ENCODE data around the gene STK35. TPM values are rescaled to one million over a fixed set of nuclear protein-coding genes. Genes with fewer than 3 reads are reported as not detected.

STK35 gene
- total and polyA plus RNA-seq, 2 donors (not counting 3 experiments of a cell fraction or from before 2014, with no cell fraction given) = 10.2 to 17.5 TPM

DNA sequence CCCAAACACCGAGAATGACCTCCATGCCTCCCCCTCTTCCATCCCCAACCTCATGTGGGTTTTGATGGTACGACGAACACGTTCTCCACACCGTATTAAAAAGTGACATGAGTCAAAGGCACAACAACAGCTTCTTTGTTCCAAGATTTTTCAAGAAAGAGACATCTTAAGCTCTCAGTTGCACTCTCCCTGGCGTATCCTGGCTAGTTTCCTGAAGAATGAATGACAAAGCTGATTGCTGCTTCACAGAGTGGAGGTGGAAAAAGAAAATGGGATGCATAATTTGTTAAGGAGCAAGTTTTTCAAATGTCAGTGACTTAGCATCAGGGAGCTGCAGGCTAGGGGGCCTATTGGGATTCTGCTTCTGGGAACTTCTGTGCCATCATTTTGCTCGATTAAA is 95.5 kb downstream of the STK35 start:
- Histone ChIP-seq H3K4me1 (ENCODE audit: control insufficient read depth, extremely low read depth, insufficient read depth, low read length) (no peaks in the 10 kb centered on the region), H3K27ac (ENCODE audit: insufficient read depth, low read depth, low read length) (no peak overlapping the region), H3K36me3 (ENCODE audit: control insufficient read depth in 2 of 2, extremely low read depth in 1 of 2, insufficient read depth in 2 of 2, low read length in 2 of 2) (no peaks in the 10 kb centered on the region), H2AFZ (ENCODE audit: low read depth, low read length) (no peak overlapping the region), H3K9ac (replicated peaks; ENCODE audit: extremely low read depth, insufficient read depth, low read length) (no peak overlapping the region), H3K9me1 (replicated peaks; ENCODE audit: control insufficient read depth, extremely low read depth, insufficient read depth, low read length) (no peaks in the 10 kb centered on the region), H3K4me3 (replicated peaks in 1 of 3; ENCODE audit: insufficient read depth in 1 of 3, low read depth in 1 of 3, low read length in 3 of 3) (no peak overlapping the region), H4K20me1 (replicated peaks; ENCODE audit: control insufficient read depth, extremely low read depth, insufficient read depth, low read length) (no peaks in the 10 kb centered on the region), H3K4me2 (ENCODE audit: insufficient read depth, low read length) (no peak overlapping the region), H3K79me2 (ENCODE audit: control insufficient read depth, insufficient read depth, low read length) (no peaks in the 10 kb centered on the region), H3K27me3 (ENCODE audit: control insufficient read depth in 2 of 2, insufficient read depth in 2 of 2, low read length in 2 of 2) (peaks cover 4% of the 10 kb centered on the region in 2 experiments), H3K9me3 (replicated peaks; ENCODE audit: control insufficient read depth, insufficient read depth, low read length) (no peaks in the 10 kb centered on the region)
- ChIA-PET POLR2A (no interaction called here), CTCF (interaction anchor here (1.4 to 4.1 kb wide), 3 partner anchors 11 to 254 kb away, joined by 3 to 23 read pairs (median 4); no protein-coding TSS in a partner anchor)
- dilution Hi-C loops (cut with MboI; ENCODE audit: extremely low pct_ligation_motif_present, low sequenced_read_pairs) = no loop called here
- no peak for TF ChIP-seq MAX (IDR thresholded peaks at IDR 0.05; ENCODE audit: insufficient read depth, insufficient read length)
- TF ChIP-seq POLR2A (IDR thresholded peaks at IDR 0.05; ENCODE audit: low read depth, low read length) = no peak
- TF ChIP-seq JUN (IDR thresholded peaks at IDR 0.05; ENCODE audit: borderline replicate concordance, insufficient read depth, insufficient read length, low read depth) = no peak
- TF ChIP-seq POLR2AphosphoS5 (IDR thresholded peaks at IDR 0.05; ENCODE audit: insufficient read depth, low read depth, low read length) = no peak
- TF ChIP-seq EZH2 (IDR thresholded peaks at IDR 0.05; ENCODE audit: borderline replicate concordance, low read depth, low read length, severe bottlenecking) = no peak
- TF ChIP-seq MYC (IDR thresholded peaks at IDR 0.05; ENCODE audit: low read depth, low read length) = no peak
- no peak for TF ChIP-seq GATA2 (IDR thresholded peaks at IDR 0.05; ENCODE audit: insufficient read depth, insufficient read length, low read depth, low read length)
- TF ChIP-seq CTCF (IDR thresholded peaks at IDR 0.05; ENCODE audit: extremely low read depth in 1 of 2, insufficient read depth in 1 of 2, low read depth in 1 of 2, low read length in 2 of 2) = no peak
- TF ChIP-seq FOS (IDR thresholded peaks at IDR 0.05; ENCODE audit: borderline replicate concordance, insufficient read depth, low read length) = no peak
- no TSS peak for BruUV-seq (replicated peaks)
- intact Hi-C loops (cut with micrococcal nuclease) = no loop called here
- no peak for FAIRE-seq
- no peak for DNase-seq (ENCODE audit: low read depth, low spot score)

Small RNA genes within 50 kb of the gene (small RNA-seq; reads per million reads assigned to genes)
- not detected for gene RPL7P2 (ENCODE audit: insufficient read depth, insufficient read length, low read depth, low replicate concordance)

Other genes starting within 250 kb of the STK35 start
- gene SIRPA, start 206.4 kb upstream of the STK35 start, total RNA-seq = 58.3 and 59.2 TPM in 2 replicates
- 29.4 and 29.9 TPM in 2 replicates for gene SIRPA, start 206.4 kb upstream of the STK35 start, polyA plus RNA-seq
- gene PDYN, start 107.8 kb upstream of the STK35 start, total RNA-seq = not detected in 2 replicates
- not detected in 2 replicates for gene PDYN, start 107.8 kb upstream of the STK35 start, polyA plus RNA-seq
- gene TGM3, start 194.2 kb downstream of the STK35 start, total RNA-seq = not detected in 2 replicates
- gene TGM3, start 194.2 kb downstream of the STK35 start, polyA plus RNA-seq = not detected in 2 replicates

Measured in endothelial cell of umbilical vein (primary cell).